Gastrocnemius medialis (tissue), 4 donors: ENCODE results near the gene RIGI. TPM values are rescaled to one million over a fixed set of nuclear protein-coding genes. Genes with fewer than 3 reads are reported as not detected.

Experiments used
- ATAC-seq, 2 donors: fragments of 150-250 bp; one replicate each; pipeline ENCODE4 v1.9.1; 2016
- DNase-seq, 2 donors: peaks; one replicate each; pipeline ENCODE4 v3.0.0-alpha.2; 2019
- H3K27ac ChIP-seq, 4 donors: fragments of 200-600 bp; sonication (generic); 1 replicate in 1 of 4; 2 replicates in 3 of 4; pipeline ENCODE4 v1.5.1; 2016 to 2018; ENCODE audit warnings: mild to moderate bottlenecking in 2 of 4, moderate library complexity in 1 of 4
- H3K27me3 ChIP-seq, 3 donors: fragments of 200-600 bp; sonication (generic) in 2 of 3; 1 replicate in 1 of 3; 2 replicates in 2 of 3; pipeline versions ENCODE4 v1.5.1 to v1.6.0; 2016 to 2019; ENCODE audit warnings: mild to moderate bottlenecking in 1 of 3, moderate library complexity in 1 of 3
- H3K36me3 ChIP-seq, 2 donors: fragments of 200-600 bp; sonication (generic) in 1 of 2; one replicate each; pipeline ENCODE4 v1.5.1; 2017 to 2018
- H3K4me1 ChIP-seq, 2 donors: fragments of 200-600 bp; sonication (generic) in 1 of 2; one replicate each; pipeline ENCODE4 v1.5.1; 2016 to 2017; ENCODE audit warnings: mild to moderate bottlenecking in 2 of 2
- H3K4me3 ChIP-seq, 4 donors: fragments of 200-600 bp; sonication (generic) in 3 of 4; 1 replicate in 1 of 4; 2 replicates in 3 of 4; pipeline ENCODE4 v1.5.1; 2016 to 2019; ENCODE audit warnings: mild to moderate bottlenecking in 2 of 4
- H3K9me3 ChIP-seq, 3 donors: fragments of 200-600 bp; sonication (generic) in 2 of 3; 1 replicate in 1 of 3; 2 replicates in 2 of 3; pipeline ENCODE4 v1.5.1; 2016 to 2019
- POLR2A ChIP-seq, 2 donors: fragments of 450-650 bp; IDR thresholded peaks; one replicate each; pipeline ENCODE4 v1.6.1; 2017; ENCODE audit warnings: antibody characterized with exemption in 2 of 2, mild to moderate bottlenecking in 2 of 2, moderate library complexity in 2 of 2
- in situ Hi-C, 4 donors: fragments of 200-750 bp; cut with MboI; loops; one replicate each; pipeline versions ENCODE4 v1.15.0 to v1.8.0; 2017; ENCODE audit warnings: low sequenced_read_pairs in 4 of 4
- intact Hi-C: fragments of 100-400 bp; cut with DNase I; formaldehyde crosslinking; loops from one replicate; pipeline ENCODE4 v1.15.1; 2023; ENCODE audit warnings: low total_unique reads
- total RNA-seq, 4 donors: library from RNA; depleted of rRNA; stranded (reverse); fragments of >200 nt; gene quantifications; one replicate each; pipeline versions ENCODE4 v1.1.0 to v1.2.3, GENCODE V29; 2016
- TF ChIP-seq, protein P1 (sequence below), 5 experiments: fragments of 450-650 bp in 3 of 5; fragments of 200-600 bp in 2 of 5; sonication (generic) in 2 of 5; IDR thresholded peaks in 4 of 5; conservative IDR thresholded peaks in 1 of 5; 1 replicate in 4 of 5; 2 replicates in 1 of 5; pipeline ENCODE4 v1.5.1; 2016 to 2019; ENCODE audit warnings: antibody characterized with exemption in 5 of 5, mild to moderate bottlenecking in 3 of 5, moderate library complexity in 3 of 5

Gene RIGI
- total RNA-seq, 4 donors from 2014 or later, result 1.6 to 3.3 (median 2.8) TPM

DNA sequence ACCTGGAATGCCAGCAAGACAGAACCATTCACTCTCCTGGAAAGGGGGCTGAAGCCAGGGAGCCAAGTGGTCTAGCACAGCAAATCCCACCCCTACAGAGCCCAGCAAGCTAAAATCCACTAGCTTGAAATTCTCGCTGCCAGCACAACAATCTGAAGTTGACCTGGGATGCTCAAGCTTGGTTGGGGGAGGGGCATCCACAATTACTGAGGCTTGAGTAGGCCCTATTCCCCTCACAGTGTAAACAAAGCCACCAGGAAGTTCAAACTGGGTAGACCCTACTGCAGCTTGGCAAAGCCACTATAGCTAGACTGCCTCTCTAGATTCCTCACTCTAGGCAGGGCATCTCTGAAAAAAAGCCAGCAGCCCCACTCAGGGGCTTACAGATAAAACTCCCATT lies 17.3 kb downstream of the RIGI start:
- no peak for TF ChIP-seq POLR2A (IDR thresholded peaks at IDR 0.05)
- TF ChIP-seq, protein P1, sequence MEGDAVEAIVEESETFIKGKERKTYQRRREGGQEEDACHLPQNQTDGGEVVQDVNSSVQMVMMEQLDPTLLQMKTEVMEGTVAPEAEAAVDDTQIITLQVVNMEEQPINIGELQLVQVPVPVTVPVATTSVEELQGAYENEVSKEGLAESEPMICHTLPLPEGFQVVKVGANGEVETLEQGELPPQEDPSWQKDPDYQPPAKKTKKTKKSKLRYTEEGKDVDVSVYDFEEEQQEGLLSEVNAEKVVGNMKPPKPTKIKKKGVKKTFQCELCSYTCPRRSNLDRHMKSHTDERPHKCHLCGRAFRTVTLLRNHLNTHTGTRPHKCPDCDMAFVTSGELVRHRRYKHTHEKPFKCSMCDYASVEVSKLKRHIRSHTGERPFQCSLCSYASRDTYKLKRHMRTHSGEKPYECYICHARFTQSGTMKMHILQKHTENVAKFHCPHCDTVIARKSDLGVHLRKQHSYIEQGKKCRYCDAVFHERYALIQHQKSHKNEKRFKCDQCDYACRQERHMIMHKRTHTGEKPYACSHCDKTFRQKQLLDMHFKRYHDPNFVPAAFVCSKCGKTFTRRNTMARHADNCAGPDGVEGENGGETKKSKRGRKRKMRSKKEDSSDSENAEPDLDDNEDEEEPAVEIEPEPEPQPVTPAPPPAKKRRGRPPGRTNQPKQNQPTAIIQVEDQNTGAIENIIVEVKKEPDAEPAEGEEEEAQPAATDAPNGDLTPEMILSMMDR (IDR thresholded peaks at IDR 0.05 in 4 of 5, conservative IDR thresholded peaks at IDR 0.05 in 1 of 5), result no peak
- no peak for DNase-seq
- intact Hi-C loops (no loop called here), in situ Hi-C loops (loop anchor here in 1 of 4 donors (10.0 kb wide), 1 partner anchor 56 kb away; no protein-coding TSS in a partner anchor)
- Histone ChIP-seq H3K36me3 (no peaks in the 10 kb centered on the region), H3K27ac (no peak overlapping the region), H3K4me3 (no peak overlapping the region), H3K4me1 (peaks cover 0 to 6% of the 10 kb centered on the region in 2 donors), H3K9me3 (no peaks in the 10 kb centered on the region), H3K27me3 (no peaks in the 10 kb centered on the region)
- ATAC-seq, result no peak

DNA sequence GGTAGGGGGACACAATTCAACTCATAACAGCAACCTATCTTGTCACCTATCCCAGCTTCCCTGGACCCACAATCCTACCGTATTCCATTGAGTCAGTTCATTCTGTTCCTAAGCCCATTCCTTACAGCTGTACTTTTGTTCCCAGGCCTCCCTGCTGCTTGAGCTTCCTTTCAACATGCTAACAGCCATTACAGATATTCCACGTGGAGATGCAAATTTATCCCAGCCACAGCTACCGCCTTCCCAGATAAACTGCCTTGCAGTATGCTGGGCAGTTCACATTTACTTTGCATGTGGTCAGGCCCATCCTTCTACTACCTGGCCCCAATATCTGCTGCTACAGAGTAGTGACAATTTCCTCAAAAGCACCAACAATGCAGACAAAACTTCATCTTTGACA lies 23.0 kb downstream of the RIGI start:
- H3K4me3 ChIP-seq, result no peak overlapping the region
- H3K9me3 ChIP-seq, result no peaks in the 10 kb centered on the region
- H3K27ac ChIP-seq, result no peak overlapping the region
- ATAC-seq (no peak), DNase-seq (no peak)
- no peaks in the 10 kb centered on the region for H3K27me3 ChIP-seq
- intact Hi-C loops (no loop called here), in situ Hi-C loops (loop anchor here in 1 of 4 donors (10.0 kb wide), 1 partner anchor 62 kb away; no protein-coding TSS in a partner anchor)
- H3K4me1 ChIP-seq, result peaks cover 0 to 6% of the 10 kb centered on the region in 2 donors
- TF ChIP-seq POLR2A (IDR thresholded peaks at IDR 0.05), result no peak
- TF ChIP-seq, protein P1 (IDR thresholded peaks at IDR 0.05 in 4 of 5, conservative IDR thresholded peaks at IDR 0.05 in 1 of 5), result no peak
- peaks cover 0 to 21% of the 10 kb centered on the region in 2 donors for H3K36me3 ChIP-seq

- H3K27me3 ChIP-seq, result no peaks in the 10 kb centered on the region
- peaks cover 0 to 26% of the 10 kb centered on the region in 2 donors for H3K36me3 ChIP-seq
- TF ChIP-seq POLR2A (IDR thresholded peaks at IDR 0.05), result no peak
- TF ChIP-seq, protein P1 (IDR thresholded peaks at IDR 0.05 in 4 of 5, conservative IDR thresholded peaks at IDR 0.05 in 1 of 5), result no peak
- H3K4me3 ChIP-seq, result no peak overlapping the region
- DNase-seq (no peak), ATAC-seq (no peak)
- intact Hi-C loops, result no loop called here
- H3K4me1 ChIP-seq, result peaks cover 0 to 6% of the 10 kb centered on the region in 2 donors
- in situ Hi-C loops, result loop anchor here in 1 of 4 donors (10.0 kb wide), 1 partner anchor 62 kb away; no protein-coding TSS in a partner anchor
- no peaks in the 10 kb centered on the region for H3K9me3 ChIP-seq
- no peak overlapping the region for H3K27ac ChIP-seq
Measured at GRCh38 chr9:32502464-32502863, 23.5 kb downstream of the RIGI start.

DNA sequence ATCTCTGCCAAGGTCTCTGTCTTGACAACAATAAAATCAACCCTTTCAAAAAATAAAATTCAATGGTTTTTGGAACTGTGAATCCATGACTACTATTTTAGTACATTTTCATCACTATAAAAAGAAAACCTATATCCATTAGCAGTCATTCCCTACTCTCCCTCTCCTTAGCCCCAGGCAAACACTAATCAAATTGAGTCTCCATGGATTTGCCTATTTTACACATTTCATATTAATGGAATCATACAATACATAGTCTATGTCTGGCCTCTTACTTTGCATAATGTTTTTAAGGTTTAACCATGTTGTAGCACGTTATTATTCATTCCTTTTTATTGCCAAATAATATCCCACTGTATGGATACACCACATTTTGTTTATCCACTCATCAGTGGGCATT lies 24.1 kb downstream of the RIGI start:
- ATAC-seq (no peak), DNase-seq (no peak)
- no peaks in the 10 kb centered on the region for H3K9me3 ChIP-seq
- peaks cover 0 to 26% of the 10 kb centered on the region in 2 donors for H3K36me3 ChIP-seq
- no peaks in the 10 kb centered on the region for H3K27me3 ChIP-seq
- H3K4me1 ChIP-seq, result peaks cover 0 to 4% of the 10 kb centered on the region in 2 donors
- in situ Hi-C loops (loop anchor here in 1 of 4 donors (10.0 kb wide), 1 partner anchor 63 kb away; no protein-coding TSS in a partner anchor), intact Hi-C loops (no loop called here)
- H3K4me3 ChIP-seq, result no peak overlapping the region
- TF ChIP-seq, protein P1 (IDR thresholded peaks at IDR 0.05 in 4 of 5, conservative IDR thresholded peaks at IDR 0.05 in 1 of 5), result no peak
- no peak for TF ChIP-seq POLR2A (IDR thresholded peaks at IDR 0.05)
- no peak overlapping the region for H3K27ac ChIP-seq

DNA sequence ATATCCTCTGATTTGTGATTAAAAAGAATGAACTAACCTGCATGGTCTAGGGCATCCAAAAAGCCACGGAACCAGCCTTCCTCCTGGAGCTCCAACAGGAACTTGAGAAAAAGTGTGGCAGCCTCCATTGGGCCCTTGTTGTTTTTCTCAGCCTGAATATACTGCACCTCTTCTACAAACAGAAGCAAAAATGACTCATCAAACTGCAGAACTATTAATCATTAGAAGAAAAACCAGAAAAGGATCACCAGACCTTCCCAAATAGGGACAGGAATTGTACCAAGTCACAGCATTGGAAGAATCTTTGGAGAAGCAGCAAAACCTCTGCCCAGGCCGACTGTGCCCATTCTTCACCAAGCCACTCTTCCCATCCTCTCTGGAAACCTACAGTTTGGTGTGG lies 25.2 kb downstream of the RIGI start:
- Histone ChIP-seq H3K27me3 (no peaks in the 10 kb centered on the region), H3K9me3 (no peaks in the 10 kb centered on the region), H3K27ac (no peak overlapping the region), H3K36me3 (peaks cover 0 to 35% of the 10 kb centered on the region in 2 donors), H3K4me3 (no peak overlapping the region), H3K4me1 (no peaks in the 10 kb centered on the region)
- ATAC-seq (no peak), DNase-seq (no peak)
- TF ChIP-seq POLR2A (IDR thresholded peaks at IDR 0.05), result no peak
- TF ChIP-seq, protein P1 (IDR thresholded peaks at IDR 0.05 in 4 of 5, conservative IDR thresholded peaks at IDR 0.05 in 1 of 5), result no peak
- intact Hi-C loops (no loop called here), in situ Hi-C loops (loop anchor here in 1 of 4 donors (10.0 kb wide), 1 partner anchor 64 kb away; no protein-coding TSS in a partner anchor)
